HG03025 (cell line): ENCODE measurements around the gene HACD2.

ENCODE experiments used
- ATAC-seq: cut with Tn5 transposase; IDR thresholded peaks from one replicate; pipeline ENCODE4 v1.9.1; 2021; ENCODE audit warnings: mild to moderate bottlenecking, moderate library complexity; ENCODE audit not compliant: unreplicated experiment, low FRiP score

HACD2 gene

GRCh38 chr3:123576122-123576521, 8.7 kb downstream of the HACD2 start:
- ATAC-seq: no peak

- no peak for ATAC-seq
These were observed 12.9 kb downstream of the HACD2 start for GRCh38 chr3:123571973-123572365.

- ATAC-seq: no peak
These were observed 13.4 kb downstream of the HACD2 start for GRCh38 chr3:123571264-123571972.

- ATAC-seq: no peak
These were observed 16.0 kb downstream of the HACD2 start for GRCh38 chr3:123568875-123569274.

GRCh38 chr3:123568034-123568433, 16.8 kb downstream of the HACD2 start:
- no peak for ATAC-seq

- ATAC-seq: no peak
These were observed 20.8 kb downstream of the HACD2 start for GRCh38 chr3:123564056-123564455.

- no peak for ATAC-seq
These were observed 22.3 kb downstream of the HACD2 start for GRCh38 chr3:123562547-123562946.

GRCh38 chr3:123561188-123561587, 23.7 kb downstream of the HACD2 start:
- no peak for ATAC-seq

- no peak for ATAC-seq
These were observed 25.6 kb downstream of the HACD2 start for GRCh38 chr3:123559040-123559861.

- ATAC-seq: no peak
These were observed 31.3 kb downstream of the HACD2 start for GRCh38 chr3:123553536-123553935.

- ATAC-seq: no peak
These were observed 32.1 kb downstream of the HACD2 start for GRCh38 chr3:123552768-123553167.

GRCh38 chr3:123552095-123552714, 32.6 kb downstream of the HACD2 start:
- no peak for ATAC-seq

GRCh38 chr3:123547881-123548519, 36.9 kb downstream of the HACD2 start:
- ATAC-seq: no peak

GRCh38 chr3:123546133-123546755, 38.6 kb downstream of the HACD2 start:
- no peak for ATAC-seq

- ATAC-seq: no peak
These were observed 40.9 kb downstream of the HACD2 start for GRCh38 chr3:123543950-123544349.

- ATAC-seq: no peak
These were observed 44.6 kb downstream of the HACD2 start for GRCh38 chr3:123540285-123540684.

GRCh38 chr3:123536153-123536895, 48.5 kb downstream of the HACD2 start:
- ATAC-seq: no peak

- ATAC-seq: no peak
These were observed 49.3 kb downstream of the HACD2 start for GRCh38 chr3:123535580-123535979.

- no peak for ATAC-seq
These were observed 50.6 kb downstream of the HACD2 start for GRCh38 chr3:123534264-123534663.
